ENCODE data around the gene SKIC8. TPM values are rescaled to one million over a fixed set of nuclear protein-coding genes. Genes with fewer than 3 reads are reported as not detected.
A peak's percentile ranks its signal among the peaks of the same experiment; 100 is the strongest.

SKIC8 gene
- total and polyA plus RNA-seq, 2 of the 13 experiments (the other 11 are each of a cell fraction or from before 2014, with no cell fraction given), result 69.5 to 70.6 TPM

DNA sequence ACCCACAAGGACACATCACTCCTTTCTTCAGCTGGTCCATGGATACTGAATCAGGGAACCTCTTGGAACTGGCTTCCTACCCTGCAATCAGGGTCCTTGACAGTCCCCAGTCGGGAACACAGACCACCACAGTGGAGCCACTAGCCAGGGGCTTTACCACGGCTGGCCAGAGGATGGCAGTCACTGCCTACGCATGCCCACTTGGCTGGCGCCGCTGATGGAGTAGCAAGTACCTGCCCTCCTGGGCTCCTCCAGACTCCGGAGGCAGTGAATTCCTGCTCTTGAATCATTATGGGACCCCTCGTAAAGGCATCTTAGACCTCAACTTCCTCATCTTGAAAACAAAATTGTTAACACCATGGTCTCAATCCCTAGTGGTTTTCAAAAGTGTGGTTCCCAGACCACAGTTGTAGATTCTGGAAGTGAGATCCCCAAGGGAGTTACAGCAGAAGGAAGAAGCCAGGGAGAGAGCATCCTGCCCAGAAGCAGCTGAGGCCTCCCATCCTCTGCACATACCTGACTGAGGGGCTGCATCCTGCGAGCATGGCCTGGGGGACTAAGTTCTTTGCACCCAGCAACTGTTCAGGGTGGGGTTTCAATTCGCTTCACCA lies 9.1 kb upstream of the SKIC8 start:
- intact Hi-C loops (cut with micrococcal nuclease; ENCODE audit: unreplicated experiment) (loop anchor here (1.0 to 10.0 kb wide), 6 partner anchors 66 to 256 kb away; partner anchors contain the start of genes CHRNA5 and IREB2), in situ Hi-C loops (cut with HindIII; ENCODE audit: extremely low pct_ligation_motif_present, low pct_unique_long_range_greater_than_20kb) (loop anchor here (10.0 kb wide), 2 partner anchors 176 to 406 kb away; no protein-coding TSS in a partner anchor)
- H3K79me2 ChIP-seq (ENCODE audit: insufficient read depth, low read length), result no peaks in the 10 kb centered on the region
- H3K9ac ChIP-seq (ENCODE audit: insufficient read depth, low read depth, low read length), result no peak overlapping the region
- no peak overlapping the region for H3K4me3 ChIP-seq (replicated peaks in 1 of 3; ENCODE audit: insufficient read depth in 1 of 3, low read depth in 2 of 3, low read length in 3 of 3)
- BruUV-seq (replicated peaks), result no TSS peak
- H3K4me2 ChIP-seq (ENCODE audit: low read depth, low read length), result peak overlapping the region; percentile 33; the same call in 1 of the 2 replicates
- no peak overlapping the region for H3K27ac ChIP-seq (ENCODE audit: extremely low read length, insufficient read depth, low read length)
- FAIRE-seq, result peak; percentile 34
- DNase-seq (ENCODE audit: low spot score), result peak; percentile 41
- CTCF ChIA-PET (ENCODE audit: low intra/inter-chr PET ratio, low total read pairs), result interaction anchor here (1.0 to 4.1 kb wide), 4 partner anchors 9 to 173 kb away, joined by 3 to 47 read pairs (median 14); no protein-coding TSS in a partner anchor
- peak; percentile 79 for ATAC-seq
- H3K4me1 ChIP-seq (ENCODE audit: insufficient read depth, low read length), result peaks cover 31% of the 10 kb centered on the region
- WGBS (ENCODE audit: low lambda C conversion rate), result 4% methylated on average over 6 of the region's 9 CpGs
- no peaks in the 10 kb centered on the region for H3K36me3 ChIP-seq (replicated peaks in 1 of 2; ENCODE audit: control insufficient read depth in 1 of 2, insufficient read depth in 2 of 2, low read length in 2 of 2)
- POLR2A ChIA-PET, result no interaction called here
- H3K9me3 ChIP-seq (ENCODE audit: low read length), result no peaks in the 10 kb centered on the region
- H3K27me3 ChIP-seq (ENCODE audit: control insufficient read depth in 1 of 2, insufficient read depth in 2 of 2, low read length in 2 of 2), result peaks cover 0 to 7% of the 10 kb centered on the region in 2 experiments; a peak in 3 of 5 replicates
- H2AFZ ChIP-seq (ENCODE audit: low read length), result no peak overlapping the region
- H4K20me1 ChIP-seq (ENCODE audit: insufficient read depth, low read length), result no peaks in the 10 kb centered on the region
- peak; percentile 65; the same call in 1 of the 2 replicates for TF ChIP-seq KDM3A (CRISPR knock-in tag; IDR thresholded peaks at IDR 0.05; ENCODE audit: low read depth)
- TF ChIP-seq MIXL1 (CRISPR knock-in tag; IDR thresholded peaks at IDR 0.05), result 0 out of 2 replicates have a peak, but pooled peaks have one; percentile 39
- TF ChIP-seq, protein P1, sequence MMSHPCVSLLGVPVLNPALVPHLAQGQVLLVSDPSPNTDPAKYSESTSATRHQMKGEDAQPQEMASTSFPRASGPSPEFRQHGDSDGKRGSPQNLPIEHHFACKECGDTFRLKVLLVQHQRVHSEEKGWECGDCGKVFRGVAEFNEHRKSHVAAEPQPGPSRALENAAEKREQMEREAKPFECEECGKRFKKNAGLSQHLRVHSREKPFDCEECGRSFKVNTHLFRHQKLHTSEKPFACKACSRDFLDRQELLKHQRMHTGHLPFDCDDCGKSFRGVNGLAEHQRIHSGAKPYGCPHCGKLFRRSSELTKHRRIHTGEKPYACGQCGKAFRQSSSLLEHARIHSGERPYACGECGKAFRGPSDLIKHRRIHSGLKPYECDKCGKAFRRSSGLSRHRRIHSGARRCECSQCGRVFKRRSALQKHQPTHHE (CRISPR knock-in tag; IDR thresholded peaks at IDR 0.05; ENCODE audit: borderline replicate concordance), result no peak
- no peak for TF ChIP-seq KDM1A (CRISPR knock-in tag; IDR thresholded peaks at IDR 0.05)
- TF ChIP-seq SOX6 (IDR thresholded peaks at IDR 0.05), result no peak
- TF ChIP-seq SOX6 (CRISPR knock-in tag; IDR thresholded peaks at IDR 0.05), result peak; percentile 42; the same call in 1 of the 2 replicates
- TF ChIP-seq, protein P2, sequence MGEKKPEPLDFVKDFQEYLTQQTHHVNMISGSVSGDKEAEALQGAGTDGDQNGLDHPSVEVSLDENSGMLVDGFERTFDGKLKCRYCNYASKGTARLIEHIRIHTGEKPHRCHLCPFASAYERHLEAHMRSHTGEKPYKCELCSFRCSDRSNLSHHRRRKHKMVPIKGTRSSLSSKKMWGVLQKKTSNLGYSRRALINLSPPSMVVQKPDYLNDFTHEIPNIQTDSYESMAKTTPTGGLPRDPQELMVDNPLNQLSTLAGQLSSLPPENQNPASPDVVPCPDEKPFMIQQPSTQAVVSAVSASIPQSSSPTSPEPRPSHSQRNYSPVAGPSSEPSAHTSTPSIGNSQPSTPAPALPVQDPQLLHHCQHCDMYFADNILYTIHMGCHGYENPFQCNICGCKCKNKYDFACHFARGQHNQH (CRISPR knock-in tag; IDR thresholded peaks at IDR 0.05), result peak; percentile 26; the same call in 1 of the 2 replicates
- 0 out of 2 replicates have a peak, but pooled peaks have one; percentile 23 for TF ChIP-seq GATAD1 (CRISPR knock-in tag; IDR thresholded peaks at IDR 0.05)
- TF ChIP-seq NR3C1 (CRISPR knock-in tag; IDR thresholded peaks at IDR 0.05), result no peak
- TF ChIP-seq XRCC5 (optimal IDR thresholded peaks at IDR 0.05; ENCODE audit: low read length), result peak; percentile 43
- no peak for TF ChIP-seq YY1 (IDR thresholded peaks at IDR 0.05; ENCODE audit: insufficient read depth, insufficient replicate concordance, low read depth, low read length)
- TF ChIP-seq, protein P3, sequence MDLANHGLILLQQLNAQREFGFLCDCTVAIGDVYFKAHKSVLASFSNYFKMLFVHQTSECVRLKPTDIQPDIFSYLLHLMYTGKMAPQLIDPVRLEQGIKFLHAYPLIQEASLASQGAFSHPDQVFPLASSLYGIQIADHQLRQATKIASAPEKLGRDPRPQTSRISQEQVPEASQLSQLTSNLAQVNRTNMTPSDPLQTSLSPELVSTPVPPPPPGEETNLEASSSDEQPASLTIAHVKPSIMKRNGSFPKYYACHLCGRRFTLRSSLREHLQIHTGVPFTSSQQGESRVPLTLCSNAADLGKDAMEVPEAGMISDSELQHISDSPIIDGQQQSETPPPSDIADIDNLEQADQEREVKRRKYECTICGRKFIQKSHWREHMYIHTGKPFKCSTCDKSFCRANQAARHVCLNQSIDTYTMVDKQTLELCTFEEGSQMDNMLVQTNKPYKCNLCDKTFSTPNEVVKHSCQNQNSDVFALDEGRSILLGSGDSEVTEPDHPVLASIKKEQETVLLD (CRISPR knock-in tag; IDR thresholded peaks at IDR 0.05; ENCODE audit: low read depth), result no peak
- no peak for TF ChIP-seq SMYD3 (CRISPR knock-in tag; IDR thresholded peaks at IDR 0.05)
- peak; percentile 46 for TF ChIP-seq SMC3 (IDR thresholded peaks at IDR 0.05; ENCODE audit: low read length)
- 0 out of 2 replicates have a peak, but pooled peaks have one; percentile 25 for TF ChIP-seq ZNF12 (CRISPR knock-in tag; IDR thresholded peaks at IDR 0.05)
- peak; percentile 54; the same call in 1 of the 2 replicates for TF ChIP-seq KDM2A (CRISPR knock-in tag; IDR thresholded peaks at IDR 0.05; ENCODE audit: borderline replicate concordance, low read depth)
- peak; percentile 14; the same call in 1 of the 2 replicates for TF ChIP-seq BHLHE40 (IDR thresholded peaks at IDR 0.05; ENCODE audit: low read length)
- no peak for TF ChIP-seq ZNF282 (IDR thresholded peaks at IDR 0.05; ENCODE audit: partially characterized antibody)
- TF ChIP-seq, protein P4, sequence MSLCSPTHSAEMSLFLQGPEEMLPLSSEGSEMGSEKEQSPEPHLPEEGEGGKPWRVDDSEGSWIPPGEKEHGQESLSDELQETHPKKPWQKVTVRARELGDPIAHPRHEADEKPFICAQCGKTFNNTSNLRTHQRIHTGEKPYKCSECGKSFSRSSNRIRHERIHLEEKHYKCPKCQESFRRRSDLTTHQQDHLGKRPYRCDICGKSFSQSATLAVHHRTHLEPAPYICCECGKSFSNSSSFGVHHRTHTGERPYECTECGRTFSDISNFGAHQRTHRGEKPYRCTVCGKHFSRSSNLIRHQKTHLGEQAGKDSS (CRISPR knock-in tag; IDR thresholded peaks at IDR 0.05; ENCODE audit: borderline replicate concordance, low read depth), result peak; percentile 61; the same call in 1 of the 2 replicates
- peak; percentile 97 for TF ChIP-seq STAG1 (CRISPR knock-in tag; IDR thresholded peaks at IDR 0.05)
